Lower leg skin (tissue), 4 donors: ENCODE measurements around the gene ARHGAP22. TPM values are rescaled to one million over a fixed set of nuclear protein-coding genes. Genes with fewer than 3 reads are reported as not detected.

Source experiments
- DNase-seq, 2 donors: peaks; one replicate each; pipeline ENCODE4 v3.0.0-alpha.2; 2019; ENCODE audit warnings: low spot score in 2 of 2
- H3K4me3 ChIP-seq: fragments of 200-600 bp; sonication (generic); 2 replicates; pipeline ENCODE4 v1.5.1; 2017; ENCODE audit warnings: mild to moderate bottlenecking, low read depth; ENCODE audit not compliant: poor library complexity, severe bottlenecking
- POLR2A ChIP-seq, 2 donors: fragments of 450-650 bp; IDR thresholded peaks; one replicate each; pipeline ENCODE4 v1.6.1; 2016 to 2017; ENCODE audit warnings: antibody characterized with exemption in 2 of 2, mild to moderate bottlenecking in 1 of 2, moderate library complexity in 1 of 2
- WGBS, 2 donors: methylation state at CpG; one replicate each; pipeline ENCODE4 v1.1.5; 2018; 5-methylcytosine and 5-hydroxymethylcytosine counted together
- intact Hi-C: fragments of 100-400 bp; cut with DNase I; formaldehyde crosslinking; loops from one replicate; pipeline ENCODE4 v1.15.0; 2023; ENCODE audit warnings: low total_unique reads
- total RNA-seq, 4 donors: library from RNA; depleted of rRNA; stranded (reverse); fragments of >200 nt; gene quantifications; one replicate each; pipeline ENCODE4 v1.1.0, GENCODE V29; 2016
- TF ChIP-seq, protein P1 (sequence below), 3 donors: fragments of 450-650 bp; IDR thresholded peaks; one replicate each; pipeline ENCODE4 v1.5.1; 2016; ENCODE audit warnings: antibody characterized with exemption in 3 of 3, mild to moderate bottlenecking in 3 of 3, moderate library complexity in 2 of 3

Gene ARHGAP22
- total RNA-seq, 4 donors from 2014 or later = 0.46 to 3.0 (median 1.4) TPM

DNA sequence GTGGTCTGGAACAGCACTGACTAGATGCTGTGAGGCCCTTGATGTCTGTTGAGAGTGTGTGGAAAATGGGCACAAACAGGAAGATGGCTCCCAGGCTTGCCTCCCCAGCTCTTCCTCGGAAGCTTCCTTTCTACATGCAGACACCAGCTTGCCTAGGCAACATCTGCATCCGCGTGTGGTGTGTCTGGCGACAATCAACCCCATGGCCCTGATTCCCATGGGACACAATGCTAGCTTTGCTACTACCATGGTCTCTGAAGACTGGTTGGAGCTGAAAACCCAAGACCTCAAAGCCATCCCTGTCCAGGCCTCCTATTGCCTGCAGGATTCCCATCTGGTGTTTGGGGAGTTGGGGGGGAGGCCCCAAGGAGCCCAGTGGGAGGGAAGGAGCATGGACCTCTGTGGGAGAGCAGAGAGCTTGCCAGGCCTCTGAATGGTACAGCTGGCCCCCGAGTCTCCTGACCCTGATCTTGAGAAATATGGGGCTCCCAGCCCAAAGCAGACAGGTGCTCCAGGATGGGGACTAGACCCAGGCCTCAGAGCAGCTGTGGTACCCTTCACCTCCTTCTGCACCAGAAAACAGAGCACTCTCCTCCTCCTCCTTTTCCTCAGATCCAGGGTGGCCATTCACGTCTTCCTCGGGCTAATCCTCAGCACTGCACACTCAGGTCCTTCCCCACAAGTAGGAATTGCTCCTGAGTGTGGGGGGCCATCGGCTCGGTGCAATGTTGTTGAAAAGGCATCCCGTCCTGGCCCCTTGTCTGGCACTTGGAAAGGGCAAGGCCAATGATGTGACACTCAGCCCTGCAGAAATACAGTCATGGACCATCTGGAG is 57.6 kb downstream of the ARHGAP22 start:
- TF ChIP-seq, protein P1, sequence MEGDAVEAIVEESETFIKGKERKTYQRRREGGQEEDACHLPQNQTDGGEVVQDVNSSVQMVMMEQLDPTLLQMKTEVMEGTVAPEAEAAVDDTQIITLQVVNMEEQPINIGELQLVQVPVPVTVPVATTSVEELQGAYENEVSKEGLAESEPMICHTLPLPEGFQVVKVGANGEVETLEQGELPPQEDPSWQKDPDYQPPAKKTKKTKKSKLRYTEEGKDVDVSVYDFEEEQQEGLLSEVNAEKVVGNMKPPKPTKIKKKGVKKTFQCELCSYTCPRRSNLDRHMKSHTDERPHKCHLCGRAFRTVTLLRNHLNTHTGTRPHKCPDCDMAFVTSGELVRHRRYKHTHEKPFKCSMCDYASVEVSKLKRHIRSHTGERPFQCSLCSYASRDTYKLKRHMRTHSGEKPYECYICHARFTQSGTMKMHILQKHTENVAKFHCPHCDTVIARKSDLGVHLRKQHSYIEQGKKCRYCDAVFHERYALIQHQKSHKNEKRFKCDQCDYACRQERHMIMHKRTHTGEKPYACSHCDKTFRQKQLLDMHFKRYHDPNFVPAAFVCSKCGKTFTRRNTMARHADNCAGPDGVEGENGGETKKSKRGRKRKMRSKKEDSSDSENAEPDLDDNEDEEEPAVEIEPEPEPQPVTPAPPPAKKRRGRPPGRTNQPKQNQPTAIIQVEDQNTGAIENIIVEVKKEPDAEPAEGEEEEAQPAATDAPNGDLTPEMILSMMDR (IDR thresholded peaks at IDR 0.05) = no peak
- no peak for TF ChIP-seq POLR2A (IDR thresholded peaks at IDR 0.05)
- 88 to 90% methylated on average over 10 of the region's 10 CpGs for WGBS, 2 donors
- H3K4me3 ChIP-seq = no peak overlapping the region
- peak in 1 of 2 donors; percentile 65 for DNase-seq
- intact Hi-C loops = no loop called here

- 85 to 88% methylated on average over 14 of the region's 14 CpGs for WGBS, 2 donors
- no peak overlapping the region for H3K4me3 ChIP-seq
These were observed 59.3 kb downstream of the ARHGAP22 start for GRCh38 chr10:48545462-48546145.

GRCh38 chr10:48543182-48543844 is 61.6 kb downstream of the ARHGAP22 start:
- intact Hi-C loops = no loop called here
- H3K4me3 ChIP-seq = no peak overlapping the region
- TF ChIP-seq, protein P1 (IDR thresholded peaks at IDR 0.05) = no peak
- TF ChIP-seq POLR2A (IDR thresholded peaks at IDR 0.05) = no peak
- peak in 1 of 2 donors; percentile 36 for DNase-seq
- WGBS, 2 donors = 86 to 98% methylated on average over 3 of the region's 3 CpGs

More at GRCh38 chr10:48545462-48546145, 59.3 kb downstream of the ARHGAP22 start:
- peak in 1 of 2 donors; percentile 70 for DNase-seq
- TF ChIP-seq POLR2A (IDR thresholded peaks at IDR 0.05) = no peak
- TF ChIP-seq, protein P1 (IDR thresholded peaks at IDR 0.05) = no peak
- intact Hi-C loops = no loop called here

GRCh38 chr10:48542471-48543181 is 62.2 kb downstream of the ARHGAP22 start:
- intact Hi-C loops = no loop called here
- WGBS, 2 donors = 88 to 95% methylated on average over 5 to 6 of the region's 6 CpGs
- no peak overlapping the region for H3K4me3 ChIP-seq
- no peak for TF ChIP-seq POLR2A (IDR thresholded peaks at IDR 0.05)
- TF ChIP-seq, protein P1 (IDR thresholded peaks at IDR 0.05) = no peak
- DNase-seq = peak in 1 of 2 donors; percentile 64

DNA sequence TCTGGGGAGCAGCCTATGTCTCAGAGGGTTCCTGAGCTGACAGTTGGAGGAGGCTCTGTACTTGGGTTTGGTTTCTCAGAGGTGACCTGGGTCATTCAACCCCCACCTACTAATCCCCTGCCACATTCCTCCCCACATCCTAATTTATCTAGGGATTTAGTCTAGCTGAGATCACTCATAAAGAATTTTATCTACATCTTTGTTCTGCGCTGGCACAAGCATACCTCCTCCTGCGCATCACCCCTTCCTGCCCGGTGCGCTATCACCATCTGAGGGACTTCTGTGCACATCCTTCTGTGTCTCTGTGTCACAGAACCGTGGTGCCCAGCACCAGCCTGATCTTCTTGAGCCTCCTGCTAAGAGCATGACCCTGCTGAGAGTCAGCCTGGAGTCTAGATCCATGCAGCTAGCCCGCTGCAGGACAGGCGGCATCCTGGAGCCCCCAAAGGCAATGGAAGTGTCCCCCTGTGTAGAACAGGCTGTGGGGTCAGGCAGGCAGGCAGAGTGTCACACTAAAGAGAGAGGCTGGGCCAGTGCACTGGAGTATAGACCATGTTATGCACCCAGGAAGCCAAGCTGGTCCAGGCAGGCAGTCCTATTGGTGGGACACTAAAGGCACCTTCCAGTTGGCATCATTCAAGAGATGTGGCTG is 63.6 kb downstream of the ARHGAP22 start:
- 88% methylated on average over 7 of the region's 7 CpGs for WGBS, 2 donors
- intact Hi-C loops = no loop called here
- peak in 1 of 2 donors; percentile 76 for DNase-seq
- H3K4me3 ChIP-seq = no peak overlapping the region
- no peak for TF ChIP-seq POLR2A (IDR thresholded peaks at IDR 0.05)
- TF ChIP-seq, protein P1 (IDR thresholded peaks at IDR 0.05) = no peak
